OCI-LY1 (cell line): ENCODE data around the gene SLC25A33.

Source experiments
- H2AFZ ChIP-seq: fragments of 200-600 bp; sonication (generic), shearing (Covaris generic); 2 replicates; pipeline ENCODE4 v1.6.0; 2014; ENCODE audit warnings: antibody characterized with exemption, mild to moderate bottlenecking, low read length
- H3F3A ChIP-seq: fragments of 200-600 bp; sonication (generic), shearing (Covaris generic); 2 replicates; pipeline ENCODE4 v1.6.0; 2014; ENCODE audit warnings: mild to moderate bottlenecking, antibody characterized with exemption, low read length, moderate library complexity; ENCODE audit not compliant: insufficient read depth
- H3K27ac ChIP-seq: fragments of 200-600 bp; sonication (generic); 2 replicates; pipeline ENCODE4 v1.5.1; 2014; ENCODE audit warnings: low read length, mixed run types, mild to moderate bottlenecking, low read depth; ENCODE audit not compliant: poor library complexity, severe bottlenecking
- H3K27me3 ChIP-seq: fragments of 200-600 bp; sonication (generic); 2 replicates; pipeline ENCODE4 v1.6.0; 2014; ENCODE audit warnings: antibody characterized with exemption, mild to moderate bottlenecking, low read length, moderate library complexity; ENCODE audit not compliant: insufficient read depth
- H3K36me3 ChIP-seq: fragments of 200-600 bp; sonication (generic); 2 replicates; pipeline ENCODE4 v1.6.1; 2014; ENCODE audit warnings: mild to moderate bottlenecking, antibody characterized with exemption, low read length, moderate library complexity, mixed read lengths; ENCODE audit not compliant: insufficient read depth
- H3K4me1 ChIP-seq: fragments of 200-600 bp; sonication (generic); 2 replicates; pipeline ENCODE4 v1.5.1; 2014; ENCODE audit warnings: mild to moderate bottlenecking, low read length, moderate library complexity; ENCODE audit not compliant: insufficient read depth, severe bottlenecking
- H3K4me2 ChIP-seq: fragments of 200-600 bp; sonication (generic), shearing (Covaris generic); 2 replicates; pipeline ENCODE4 v1.6.1; 2014; ENCODE audit warnings: low read length
- H3K4me3 ChIP-seq: fragments of 200-600 bp; sonication (generic); 2 replicates; pipeline ENCODE4 v1.5.1; 2014; ENCODE audit warnings: low read length, low read depth, mild to moderate bottlenecking, mixed read lengths; ENCODE audit not compliant: poor library complexity, severe bottlenecking
- H3K79me2 ChIP-seq: fragments of 200-600 bp; shearing (Covaris generic); 2 replicates; pipeline ENCODE4 v1.6.1; 2016; ENCODE audit warnings: mixed run types, low read length, mixed read lengths; ENCODE audit not compliant: insufficient read depth
- H3K9ac ChIP-seq: fragments of 200-600 bp; sonication (generic), shearing (Covaris generic); 2 replicates; pipeline ENCODE4 v1.6.1; 2014; ENCODE audit warnings: mild to moderate bottlenecking, low read length, mixed read lengths
- H3K9me2 ChIP-seq: fragments of 200-600 bp; sonication (generic), shearing (Covaris generic); 2 replicates; pipeline ENCODE4 v1.6.1; 2014; ENCODE audit warnings: low read depth, mild to moderate bottlenecking, low read length, mixed read lengths
- H3K9me3 ChIP-seq: fragments of 200-600 bp; shearing (Covaris generic); 2 replicates; pipeline ENCODE4 v1.6.1; 2014; ENCODE audit warnings: low read length, mixed read lengths
- H4K20me1 ChIP-seq: fragments of 200-600 bp; sonication (generic), shearing (Covaris generic); 2 replicates; pipeline ENCODE4 v1.6.0; 2016; ENCODE audit warnings: mild to moderate bottlenecking, low read length; ENCODE audit not compliant: insufficient read depth
- EZH2 ChIP-seq: fragments of 200-600 bp; sonication (generic), shearing (Covaris generic); IDR thresholded peaks from 2 replicates; pipeline ENCODE4 v1.8.0; 2017; ENCODE audit warnings: borderline replicate concordance, mixed run types, mild to moderate bottlenecking, antibody characterized with exemption, low read length, moderate library complexity, mixed read lengths
- TF ChIP-seq, protein P1 (sequence below): fragments of 200-600 bp; sonication (generic), shearing (Covaris generic); IDR thresholded peaks from 2 replicates; pipeline ENCODE4 v1.5.1; 2017; ENCODE audit warnings: mild to moderate bottlenecking, antibody characterized with exemption, low read length, moderate library complexity, mixed read lengths

The SLC25A33 gene

DNA sequence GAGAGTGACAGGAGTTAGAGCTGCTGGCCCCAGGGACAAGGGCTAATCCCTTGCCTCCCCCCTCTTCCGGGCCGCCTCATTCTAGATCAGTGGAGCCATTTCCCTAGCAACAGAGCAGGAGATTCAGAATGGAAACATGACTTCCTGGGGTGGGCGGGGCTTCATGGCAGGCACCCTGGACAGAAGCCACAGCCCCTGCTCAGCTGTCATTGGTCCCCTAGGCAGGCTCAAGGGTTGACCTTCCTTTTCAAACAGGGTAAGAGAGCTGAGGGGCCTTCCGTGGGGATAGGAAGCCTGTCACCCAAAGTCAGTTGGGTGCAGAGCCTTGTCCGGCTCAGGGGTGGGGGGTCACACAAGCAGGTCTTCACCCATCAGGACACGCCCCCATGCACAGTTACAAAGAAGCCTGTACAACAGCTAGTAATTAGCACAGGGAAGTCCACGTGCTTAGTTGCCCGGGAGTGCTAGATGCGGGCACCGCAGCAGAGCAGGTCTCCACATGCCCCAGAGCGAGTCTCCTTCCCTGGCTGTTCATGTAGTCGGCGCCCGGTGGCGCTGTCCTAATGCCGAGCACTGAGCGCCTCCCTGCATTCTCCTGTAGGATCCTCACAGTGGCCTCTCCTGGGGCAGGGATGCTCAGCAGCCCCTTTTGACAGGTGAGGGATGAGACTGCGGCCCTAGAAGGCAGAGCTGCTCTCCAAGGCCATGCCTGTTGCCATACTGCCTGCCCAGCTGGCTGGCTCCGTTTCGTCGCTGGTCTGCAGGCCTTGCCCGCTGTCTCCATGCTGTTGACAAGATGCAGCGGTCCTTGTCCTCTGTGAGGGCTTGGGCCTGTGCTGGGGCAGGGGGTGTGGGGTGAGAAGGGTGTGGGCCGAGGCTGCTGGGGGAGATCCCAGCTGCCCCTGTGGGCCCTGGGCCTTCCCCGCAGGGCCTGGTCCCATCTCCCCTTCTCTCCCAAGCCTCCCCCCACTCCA is 54.5 kb downstream of the SLC25A33 start:
- Histone ChIP-seq H3K9me2 (no peaks in the 10 kb centered on the region), H3K4me2 (peak overlapping the region; percentile 94; the same call in 1 of the 2 replicates), H3K79me2 (peaks cover 38% of the 10 kb centered on the region), H3K27ac (peak overlapping the region; percentile 63), H3K9me3 (no peaks in the 10 kb centered on the region), H3K4me3 (peak overlapping the region; percentile 32), H2AFZ (no peak overlapping the region), H3K27me3 (no peaks in the 10 kb centered on the region), H3F3A (no peaks in the 10 kb centered on the region), H3K9ac (no peak overlapping the region; the same call in 1 of the 2 replicates), H3K4me1 (peaks cover 48% of the 10 kb centered on the region), H4K20me1 (no peaks in the 10 kb centered on the region), H3K36me3 (peaks cover 27% of the 10 kb centered on the region; the same call in 1 of the 2 replicates)
- TF ChIP-seq, protein P1, sequence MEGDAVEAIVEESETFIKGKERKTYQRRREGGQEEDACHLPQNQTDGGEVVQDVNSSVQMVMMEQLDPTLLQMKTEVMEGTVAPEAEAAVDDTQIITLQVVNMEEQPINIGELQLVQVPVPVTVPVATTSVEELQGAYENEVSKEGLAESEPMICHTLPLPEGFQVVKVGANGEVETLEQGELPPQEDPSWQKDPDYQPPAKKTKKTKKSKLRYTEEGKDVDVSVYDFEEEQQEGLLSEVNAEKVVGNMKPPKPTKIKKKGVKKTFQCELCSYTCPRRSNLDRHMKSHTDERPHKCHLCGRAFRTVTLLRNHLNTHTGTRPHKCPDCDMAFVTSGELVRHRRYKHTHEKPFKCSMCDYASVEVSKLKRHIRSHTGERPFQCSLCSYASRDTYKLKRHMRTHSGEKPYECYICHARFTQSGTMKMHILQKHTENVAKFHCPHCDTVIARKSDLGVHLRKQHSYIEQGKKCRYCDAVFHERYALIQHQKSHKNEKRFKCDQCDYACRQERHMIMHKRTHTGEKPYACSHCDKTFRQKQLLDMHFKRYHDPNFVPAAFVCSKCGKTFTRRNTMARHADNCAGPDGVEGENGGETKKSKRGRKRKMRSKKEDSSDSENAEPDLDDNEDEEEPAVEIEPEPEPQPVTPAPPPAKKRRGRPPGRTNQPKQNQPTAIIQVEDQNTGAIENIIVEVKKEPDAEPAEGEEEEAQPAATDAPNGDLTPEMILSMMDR, result peak; percentile 41
- TF ChIP-seq EZH2, result no peak

DNA sequence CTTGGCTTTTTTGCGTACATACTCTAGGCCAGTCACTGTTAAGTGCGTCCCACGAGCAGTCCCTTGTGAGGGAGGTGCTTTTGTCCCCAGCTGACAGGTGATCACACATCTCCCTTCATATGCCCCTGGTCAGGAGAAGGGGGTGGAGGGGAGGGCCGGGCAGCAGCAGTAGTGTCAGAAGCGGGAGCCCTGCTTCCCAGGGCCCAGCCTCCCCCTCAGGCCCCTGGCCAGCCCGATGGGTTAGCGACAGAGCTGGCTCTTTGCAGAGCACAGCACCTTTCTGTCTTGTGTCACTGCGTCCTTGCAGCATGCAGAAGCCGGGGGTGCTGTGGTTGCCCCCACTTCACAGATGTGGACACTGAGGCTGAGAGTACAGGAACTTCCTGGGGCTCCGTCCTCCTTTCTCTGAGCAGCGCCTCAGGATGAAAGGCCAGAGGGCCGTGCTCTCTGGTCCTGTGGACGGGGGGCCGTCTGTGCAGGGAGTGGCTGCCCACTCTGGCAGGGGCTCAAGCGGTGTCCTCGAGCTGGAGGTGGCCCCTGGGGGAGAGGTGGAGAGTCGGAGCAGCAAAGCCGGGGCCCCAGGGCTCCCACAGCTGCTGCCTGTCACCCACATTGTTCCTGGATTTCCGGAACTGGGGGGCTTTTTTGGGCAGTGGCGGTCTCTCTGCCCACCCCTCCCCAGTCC is 55.3 kb downstream of the SLC25A33 start:
- no peak overlapping the region for H3K4me2 ChIP-seq
- peak overlapping the region; percentile 63 for H3K27ac ChIP-seq
- H2AFZ ChIP-seq, result no peak overlapping the region
- TF ChIP-seq, protein P1, result no peak
- no peak for TF ChIP-seq EZH2
- H4K20me1 ChIP-seq, result no peaks in the 10 kb centered on the region
- no peaks in the 10 kb centered on the region for H3K27me3 ChIP-seq
- H3K4me1 ChIP-seq, result peaks cover 47% of the 10 kb centered on the region
- peaks cover 27% of the 10 kb centered on the region; the same call in 1 of the 2 replicates for H3K36me3 ChIP-seq
- no peaks in the 10 kb centered on the region for H3F3A ChIP-seq
- H3K4me3 ChIP-seq, result no peak overlapping the region
- no peaks in the 10 kb centered on the region for H3K9me2 ChIP-seq
- H3K9me3 ChIP-seq, result no peaks in the 10 kb centered on the region
- H3K9ac ChIP-seq, result no peak overlapping the region
- H3K79me2 ChIP-seq, result peaks cover 34% of the 10 kb centered on the region

DNA sequence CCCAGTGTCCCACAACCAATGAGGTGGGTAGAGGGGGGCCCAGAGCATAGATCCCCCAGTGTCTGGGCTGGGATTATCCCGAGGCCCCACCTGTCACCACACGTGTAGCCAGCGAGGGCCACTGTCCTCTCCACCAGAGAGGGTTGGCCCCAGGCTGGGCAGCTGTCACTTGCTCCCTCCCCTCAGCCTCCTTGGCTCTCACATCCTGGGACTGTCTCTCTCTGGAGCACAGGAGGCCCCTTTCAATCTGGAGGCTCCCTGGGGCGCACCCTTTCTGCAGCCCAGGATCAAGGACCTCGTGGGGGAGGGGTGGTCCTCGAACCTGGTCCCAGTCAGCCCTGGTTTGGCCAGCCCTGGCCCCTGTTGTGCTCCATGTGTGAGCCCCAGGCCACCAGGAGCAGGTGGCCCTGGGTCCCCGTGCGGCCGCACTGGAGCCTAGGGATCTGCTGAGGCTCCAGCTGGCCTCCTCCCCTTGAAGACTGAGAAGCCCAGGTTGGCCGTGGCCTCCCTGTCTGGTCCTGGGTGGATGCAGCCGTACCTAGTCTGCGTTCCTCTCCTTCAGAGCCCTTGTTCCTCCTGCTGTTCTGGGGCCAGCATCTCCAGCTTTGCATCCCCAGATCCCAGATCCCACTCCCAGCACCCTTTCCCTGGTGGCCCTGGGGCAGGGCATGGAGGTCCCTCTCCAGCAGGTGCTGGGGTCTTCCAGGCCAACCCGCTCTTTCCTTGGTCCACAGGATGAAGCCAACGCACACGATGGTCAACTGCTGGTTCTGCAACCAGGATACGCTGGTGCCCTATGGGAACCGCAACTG is 56.1 kb downstream of the SLC25A33 start:
- peaks cover 27% of the 10 kb centered on the region for H3K79me2 ChIP-seq
- H3K4me1 ChIP-seq, result peaks cover 40% of the 10 kb centered on the region

More for the DNA sequence above, 56.1 kb downstream of the SLC25A33 start:
- Histone ChIP-seq H3K9ac (no peak overlapping the region), H3K9me3 (no peaks in the 10 kb centered on the region), H2AFZ (no peak overlapping the region), H3K4me3 (no peak overlapping the region), H3F3A (no peaks in the 10 kb centered on the region), H3K27me3 (no peaks in the 10 kb centered on the region), H3K4me2 (no peak overlapping the region), H4K20me1 (no peaks in the 10 kb centered on the region), H3K9me2 (no peaks in the 10 kb centered on the region), H3K27ac (no peak overlapping the region), H3K36me3 (peaks cover 34% of the 10 kb centered on the region)
- TF ChIP-seq EZH2, result no peak
- TF ChIP-seq, protein P1, result no peak
